ENCODE data around the gene ACBD4. TPM values are rescaled to one million over a fixed set of nuclear protein-coding genes. Genes with fewer than 3 reads are reported as not detected.

Gene ACBD4
- total RNA-seq, 2 experiments from 2014 or later = 24.8 to 26.3 TPM

DNA sequence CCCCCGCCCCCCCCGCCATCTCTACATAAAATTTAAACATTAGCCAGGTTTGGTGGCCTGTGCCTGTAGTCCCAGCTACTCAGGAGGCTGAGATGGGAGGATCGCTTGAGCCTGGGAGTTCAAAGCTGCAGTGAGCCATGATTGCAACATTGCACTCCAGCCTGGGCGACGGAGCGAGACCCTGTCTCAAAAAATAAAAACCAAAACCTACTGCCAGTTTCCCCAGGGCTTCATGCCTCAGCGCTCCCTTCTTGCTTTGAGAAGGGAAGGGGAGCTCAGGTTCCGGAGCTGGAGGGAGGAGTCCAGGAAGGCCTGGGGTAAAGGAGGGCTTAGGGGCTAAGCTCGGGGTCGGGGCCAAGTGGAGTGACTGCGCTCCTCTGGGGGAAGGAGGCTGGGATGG is 23.6 kb upstream of the ACBD4 start:
- no peaks in the 10 kb centered on the region for H3K9me3 Mint-ChIP-seq
- no peak overlapping the region for H3K27ac Mint-ChIP-seq
- CTCF ChIA-PET = interaction anchor here (1.3 kb wide), 1 partner anchor 13 kb away, joined by 4 read pairs; no protein-coding TSS in a partner anchor

DNA sequence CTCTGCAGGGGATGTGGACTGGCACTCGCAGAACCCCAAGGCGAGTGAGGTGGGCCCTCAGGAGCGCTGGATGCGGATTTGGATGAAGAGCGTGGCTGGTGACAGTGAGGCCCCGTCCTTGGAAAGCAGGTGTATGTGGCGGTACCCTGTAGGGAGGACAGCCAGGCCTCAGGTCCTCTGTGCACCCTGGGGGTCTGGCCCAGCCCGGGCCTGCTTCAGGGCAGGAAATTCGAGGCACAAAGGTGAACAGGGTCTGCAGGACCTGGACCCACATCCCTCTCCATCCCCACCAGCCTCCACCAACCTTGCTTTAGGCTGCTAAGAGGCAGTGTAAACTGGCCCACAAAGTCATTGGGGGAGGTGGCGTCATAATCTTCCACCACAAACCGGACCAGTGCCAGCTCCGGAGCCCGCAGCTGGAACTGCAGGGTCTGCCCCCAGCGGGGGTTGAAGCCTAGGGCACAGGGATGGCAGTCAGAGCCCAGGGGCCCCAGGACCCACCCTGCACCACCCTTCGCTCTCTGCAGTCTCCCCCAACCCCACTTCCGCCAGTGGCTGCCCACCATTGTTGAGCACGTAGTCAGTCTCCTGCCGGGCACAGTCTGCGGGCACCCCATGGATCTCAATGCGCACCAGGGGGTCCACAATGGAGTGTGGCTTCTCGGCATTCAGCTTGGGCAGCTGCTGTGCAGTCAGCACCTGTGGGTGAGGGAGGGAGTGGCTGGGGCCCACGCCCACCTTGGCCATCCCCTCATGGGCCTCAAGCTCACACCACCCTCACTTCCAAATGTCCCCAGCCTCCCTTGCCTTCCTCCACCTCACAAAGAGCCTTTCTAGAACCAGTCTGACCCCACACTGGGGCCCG is 22.7 kb upstream of the ACBD4 start:
- H3K4me1 ChIP-seq (ENCODE audit: insufficient read depth, low read length) = no peaks in the 10 kb centered on the region
- H3K36me3 Mint-ChIP-seq (ENCODE audit: low read depth) = peaks cover 6% of the 10 kb centered on the region
- no peak overlapping the region for H3K4me3 ChIP-seq (ENCODE audit: low read length)
- DNase-seq = no peak
- no peaks in the 10 kb centered on the region for H3K27me3 ChIP-seq (ENCODE audit: control insufficient read depth in 1 of 2, insufficient read depth in 2 of 2, low read length in 2 of 2)
- no peaks in the 10 kb centered on the region for H3K27me3 Mint-ChIP-seq
- TF ChIP-seq, protein P1, sequence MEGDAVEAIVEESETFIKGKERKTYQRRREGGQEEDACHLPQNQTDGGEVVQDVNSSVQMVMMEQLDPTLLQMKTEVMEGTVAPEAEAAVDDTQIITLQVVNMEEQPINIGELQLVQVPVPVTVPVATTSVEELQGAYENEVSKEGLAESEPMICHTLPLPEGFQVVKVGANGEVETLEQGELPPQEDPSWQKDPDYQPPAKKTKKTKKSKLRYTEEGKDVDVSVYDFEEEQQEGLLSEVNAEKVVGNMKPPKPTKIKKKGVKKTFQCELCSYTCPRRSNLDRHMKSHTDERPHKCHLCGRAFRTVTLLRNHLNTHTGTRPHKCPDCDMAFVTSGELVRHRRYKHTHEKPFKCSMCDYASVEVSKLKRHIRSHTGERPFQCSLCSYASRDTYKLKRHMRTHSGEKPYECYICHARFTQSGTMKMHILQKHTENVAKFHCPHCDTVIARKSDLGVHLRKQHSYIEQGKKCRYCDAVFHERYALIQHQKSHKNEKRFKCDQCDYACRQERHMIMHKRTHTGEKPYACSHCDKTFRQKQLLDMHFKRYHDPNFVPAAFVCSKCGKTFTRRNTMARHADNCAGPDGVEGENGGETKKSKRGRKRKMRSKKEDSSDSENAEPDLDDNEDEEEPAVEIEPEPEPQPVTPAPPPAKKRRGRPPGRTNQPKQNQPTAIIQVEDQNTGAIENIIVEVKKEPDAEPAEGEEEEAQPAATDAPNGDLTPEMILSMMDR (IDR thresholded peaks at IDR 0.05) = no peak
- H3K9me3 ChIP-seq (ENCODE audit: control insufficient read depth in 1 of 2, insufficient read depth in 1 of 2, low read length in 2 of 2) = no peaks in the 10 kb centered on the region
- intact Hi-C loops (cut with DNase I, micrococcal nuclease) = no loop called here
- no peak overlapping the region for H3K4me3 Mint-ChIP-seq
- H3K4me1 Mint-ChIP-seq (ENCODE audit: low read depth) = no peaks in the 10 kb centered on the region
- H3K36me3 ChIP-seq (ENCODE audit: insufficient read depth, low read length) = peaks cover 6% of the 10 kb centered on the region
- H3K27ac Mint-ChIP-seq = no peak overlapping the region
- ATAC-seq (ENCODE audit: poor library complexity) = no peak
- CTCF ChIA-PET = interaction anchor here (1.3 kb wide), 1 partner anchor 14 kb away, joined by 4 read pairs; no protein-coding TSS in a partner anchor
- H3K27ac ChIP-seq (ENCODE audit: low read depth in 1 of 2, low read length in 2 of 2) = no peak overlapping the region
- POLR2A ChIA-PET = no interaction called here
- H3K9me3 Mint-ChIP-seq = no peaks in the 10 kb centered on the region

More for the DNA sequence above, 23.6 kb upstream of the ACBD4 start:
- no peaks in the 10 kb centered on the region for H3K4me1 ChIP-seq (ENCODE audit: insufficient read depth, low read length)
- TF ChIP-seq, protein P1 (IDR thresholded peaks at IDR 0.05) = no peak
- Mint-ChIP-seq H3K27me3 (no peaks in the 10 kb centered on the region), H3K4me3 (no peak overlapping the region), H3K36me3 (ENCODE audit: low read depth) (peaks cover 7% of the 10 kb centered on the region), H3K4me1 (ENCODE audit: low read depth) (no peaks in the 10 kb centered on the region)
- peaks cover 15% of the 10 kb centered on the region for H3K36me3 ChIP-seq (ENCODE audit: insufficient read depth, low read length)
- intact Hi-C loops (cut with DNase I, micrococcal nuclease) = no loop called here
- H3K9me3 ChIP-seq (ENCODE audit: control insufficient read depth in 1 of 2, insufficient read depth in 1 of 2, low read length in 2 of 2) = no peaks in the 10 kb centered on the region
- POLR2A ChIA-PET = no interaction called here
- ATAC-seq (ENCODE audit: poor library complexity) (no peak), DNase-seq (no peak)
- no peak overlapping the region for H3K4me3 ChIP-seq (ENCODE audit: low read length)
- no peak overlapping the region for H3K27ac ChIP-seq (ENCODE audit: low read depth in 1 of 2, low read length in 2 of 2)
- H3K27me3 ChIP-seq (ENCODE audit: control insufficient read depth in 1 of 2, insufficient read depth in 2 of 2, low read length in 2 of 2) = no peaks in the 10 kb centered on the region

DNA sequence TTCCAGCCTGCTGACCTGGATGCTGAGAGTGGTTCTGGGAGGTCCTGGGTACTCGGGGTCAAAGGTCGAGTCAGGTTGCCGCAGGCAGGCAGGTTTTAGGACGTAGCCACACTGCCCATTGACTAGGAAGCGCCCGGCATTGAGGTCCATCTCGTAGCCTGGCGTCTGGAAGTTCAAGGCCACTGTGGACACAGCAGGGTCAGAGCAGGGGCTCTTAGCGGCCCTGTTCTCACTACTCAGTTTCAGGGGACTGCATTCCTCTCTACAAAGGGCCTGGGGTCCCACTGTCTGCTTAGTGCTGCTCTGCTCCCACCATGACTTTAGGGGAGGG is 22.1 kb upstream of the ACBD4 start:
- POLR2A ChIA-PET = no interaction called here
- no peak for ATAC-seq (ENCODE audit: poor library complexity)
- no peaks in the 10 kb centered on the region for H3K4me1 ChIP-seq (ENCODE audit: insufficient read depth, low read length)
- no peak for DNase-seq
- H3K27me3 ChIP-seq (ENCODE audit: control insufficient read depth in 1 of 2, insufficient read depth in 2 of 2, low read length in 2 of 2) = no peaks in the 10 kb centered on the region
- CTCF ChIA-PET = no interaction called here
- no peak overlapping the region for H3K4me3 ChIP-seq (ENCODE audit: low read length)
- H3K36me3 ChIP-seq (ENCODE audit: insufficient read depth, low read length) = peaks cover 4% of the 10 kb centered on the region
- no peaks in the 10 kb centered on the region for H3K9me3 Mint-ChIP-seq
- no peak overlapping the region for H3K27ac ChIP-seq (ENCODE audit: low read depth in 1 of 2, low read length in 2 of 2)
- no peaks in the 10 kb centered on the region for H3K36me3 Mint-ChIP-seq (ENCODE audit: low read depth)
- H3K27me3 Mint-ChIP-seq = no peaks in the 10 kb centered on the region
- intact Hi-C loops (cut with DNase I, micrococcal nuclease) = no loop called here
- H3K4me3 Mint-ChIP-seq = no peak overlapping the region
- H3K27ac Mint-ChIP-seq = no peak overlapping the region
- TF ChIP-seq, protein P1 (IDR thresholded peaks at IDR 0.05) = no peak
- H3K9me3 ChIP-seq (ENCODE audit: control insufficient read depth in 1 of 2, insufficient read depth in 1 of 2, low read length in 2 of 2) = no peaks in the 10 kb centered on the region
- H3K4me1 Mint-ChIP-seq (ENCODE audit: low read depth) = no peaks in the 10 kb centered on the region

Measured in CD4-positive, alpha-beta T cell (primary cell).